Measurements from ENCODE around the gene IL2.

The IL2 gene

DNA sequence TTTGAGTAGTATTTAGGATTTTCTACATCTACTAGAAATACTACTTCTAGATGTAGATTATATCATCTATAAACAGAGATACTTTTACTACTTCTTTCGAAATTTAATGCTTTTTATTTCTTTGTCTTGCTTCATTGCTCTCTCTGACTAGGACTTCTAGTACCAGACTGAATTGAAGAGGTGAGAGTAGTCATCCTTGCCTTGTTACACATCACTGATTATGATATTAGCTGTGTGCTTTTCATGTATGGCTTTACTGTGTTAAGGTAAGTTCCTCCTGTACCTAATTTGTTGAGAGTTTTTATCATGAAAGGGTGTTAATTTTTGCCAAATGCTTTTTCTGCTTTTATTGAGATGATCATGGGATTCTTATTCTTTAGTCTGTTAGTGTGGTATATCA, 19.6 kb upstream of the IL2 start:
- no peaks in the 10 kb centered on the region for H3K9me3 ChIP-seq (ENCODE audit: control insufficient read depth in 1 of 2, low read length in 2 of 2)
- no peaks in the 10 kb centered on the region for H3K4me1 ChIP-seq (ENCODE audit: control insufficient read depth in 1 of 2, insufficient read depth in 2 of 2, low read length in 2 of 2)
- no peak overlapping the region for H3K27ac ChIP-seq (ENCODE audit: low read depth, low read length)
- H3K4me3 ChIP-seq (ENCODE audit: low read depth in 1 of 2, low read length in 2 of 2), result no peak overlapping the region
- no peaks in the 10 kb centered on the region for H3K36me3 ChIP-seq (ENCODE audit: control insufficient read depth in 1 of 2, insufficient read depth in 2 of 2, low read length in 2 of 2)
- H3K27me3 ChIP-seq (ENCODE audit: control insufficient read depth in 1 of 2, insufficient read depth in 2 of 2, low read length in 2 of 2), result no peaks in the 10 kb centered on the region
- no peak overlapping the region for H3K9ac ChIP-seq (ENCODE audit: low read depth in 1 of 2, low read length in 2 of 2)

GRCh38 chr4:122475233-122475632, 18.7 kb upstream of the IL2 start:
- H3K27me3 ChIP-seq (ENCODE audit: control insufficient read depth in 1 of 2, insufficient read depth in 2 of 2, low read length in 2 of 2), result no peaks in the 10 kb centered on the region
- no peak overlapping the region for H3K27ac ChIP-seq (ENCODE audit: low read depth, low read length)
- no peak overlapping the region for H3K4me3 ChIP-seq (ENCODE audit: low read depth in 1 of 2, low read length in 2 of 2)
- H3K4me1 ChIP-seq (ENCODE audit: control insufficient read depth in 1 of 2, insufficient read depth in 2 of 2, low read length in 2 of 2), result no peaks in the 10 kb centered on the region
- no peak overlapping the region for H3K9ac ChIP-seq (ENCODE audit: low read depth in 1 of 2, low read length in 2 of 2)
- H3K36me3 ChIP-seq (ENCODE audit: control insufficient read depth in 1 of 2, insufficient read depth in 2 of 2, low read length in 2 of 2), result no peaks in the 10 kb centered on the region
- H3K9me3 ChIP-seq (ENCODE audit: control insufficient read depth in 1 of 2, low read length in 2 of 2), result no peaks in the 10 kb centered on the region

- no peaks in the 10 kb centered on the region for H3K36me3 ChIP-seq (ENCODE audit: control insufficient read depth in 1 of 2, insufficient read depth in 2 of 2, low read length in 2 of 2)
- no peak overlapping the region for H3K9ac ChIP-seq (ENCODE audit: low read depth in 1 of 2, low read length in 2 of 2)
- no peaks in the 10 kb centered on the region for H3K9me3 ChIP-seq (ENCODE audit: control insufficient read depth in 1 of 2, low read length in 2 of 2)
- no peaks in the 10 kb centered on the region for H3K27me3 ChIP-seq (ENCODE audit: control insufficient read depth in 1 of 2, insufficient read depth in 2 of 2, low read length in 2 of 2)
- H3K27ac ChIP-seq (ENCODE audit: low read depth, low read length), result no peak overlapping the region
- no peaks in the 10 kb centered on the region for H3K4me1 ChIP-seq (ENCODE audit: control insufficient read depth in 1 of 2, insufficient read depth in 2 of 2, low read length in 2 of 2)
- no peak overlapping the region for H3K4me3 ChIP-seq (ENCODE audit: low read depth in 1 of 2, low read length in 2 of 2)
These were observed 12.9 kb upstream of the IL2 start for GRCh38 chr4:122469457-122469856.

DNA sequence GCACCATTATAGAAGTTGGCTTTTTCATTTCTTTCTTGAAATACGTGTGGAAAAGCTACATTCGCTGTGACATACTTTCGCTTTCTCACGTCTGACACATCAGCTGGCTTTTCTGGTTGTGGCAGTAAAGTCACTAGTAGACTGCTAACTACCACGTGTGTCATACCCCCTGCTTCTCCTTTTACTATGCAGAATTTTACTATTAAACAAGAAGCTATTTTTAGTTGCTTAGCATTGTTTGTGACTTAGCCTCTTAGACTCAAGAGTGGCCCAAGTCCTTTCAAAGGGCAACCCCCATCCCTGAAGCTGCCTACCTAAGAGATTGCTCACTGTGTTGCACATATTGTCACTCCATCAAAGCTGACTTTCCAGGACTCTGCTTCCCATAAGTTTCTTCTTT, 2.1 kb upstream of the IL2 start:
- no peaks in the 10 kb centered on the region for H3K4me1 ChIP-seq (ENCODE audit: control insufficient read depth in 1 of 2, insufficient read depth in 2 of 2, low read length in 2 of 2)
- H3K9me3 ChIP-seq (ENCODE audit: control insufficient read depth in 1 of 2, low read length in 2 of 2), result no peaks in the 10 kb centered on the region
- peak overlapping the region in 1 of 2 donors; percentile 21 for H3K9ac ChIP-seq (ENCODE audit: low read depth in 1 of 2, low read length in 2 of 2)
- H3K36me3 ChIP-seq (ENCODE audit: control insufficient read depth in 1 of 2, insufficient read depth in 2 of 2, low read length in 2 of 2), result no peaks in the 10 kb centered on the region
- H3K4me3 ChIP-seq (ENCODE audit: low read depth in 1 of 2, low read length in 2 of 2), result peak overlapping the region; percentile 41 to 50
- no peaks in the 10 kb centered on the region for H3K27me3 ChIP-seq (ENCODE audit: control insufficient read depth in 1 of 2, insufficient read depth in 2 of 2, low read length in 2 of 2)
- H3K27ac ChIP-seq (ENCODE audit: low read depth, low read length), result no peak overlapping the region

DNA sequence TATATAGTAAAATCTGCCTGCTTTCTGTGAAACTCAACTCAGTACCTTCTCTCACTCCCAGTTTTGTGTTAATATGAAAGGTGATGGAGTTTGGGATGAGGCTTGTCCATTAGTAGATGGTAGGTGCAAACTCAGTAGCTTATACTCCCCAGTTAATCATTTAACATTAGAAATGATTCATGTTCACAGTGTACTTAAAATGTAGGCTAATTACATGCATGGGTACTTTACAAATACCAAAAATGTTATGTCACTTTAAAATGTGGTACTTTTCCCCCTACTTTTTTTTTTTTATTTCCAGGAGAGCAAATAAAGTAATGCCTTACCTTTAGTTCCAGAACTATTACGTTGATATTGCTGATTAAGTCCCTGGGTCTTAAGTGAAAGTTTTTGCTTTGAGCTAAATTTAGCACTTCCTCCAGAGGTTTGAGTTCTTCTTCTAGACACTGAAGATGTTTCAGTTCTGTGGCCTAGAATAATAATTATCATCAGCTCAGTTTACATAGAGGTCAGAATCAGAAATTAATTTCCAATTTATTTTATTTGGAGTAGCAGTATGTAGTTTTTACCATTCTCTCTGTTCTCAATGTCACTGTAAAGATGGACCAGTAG, 3.0 kb downstream of the IL2 start:
- H3K4me1 ChIP-seq (ENCODE audit: control insufficient read depth in 1 of 2, insufficient read depth in 2 of 2, low read length in 2 of 2), result no peaks in the 10 kb centered on the region
- H3K9me3 ChIP-seq (ENCODE audit: control insufficient read depth in 1 of 2, low read length in 2 of 2), result no peaks in the 10 kb centered on the region
- H3K27me3 ChIP-seq (ENCODE audit: control insufficient read depth in 1 of 2, insufficient read depth in 2 of 2, low read length in 2 of 2), result no peaks in the 10 kb centered on the region
- no peak overlapping the region for H3K9ac ChIP-seq (ENCODE audit: low read depth in 1 of 2, low read length in 2 of 2)
- no peak overlapping the region for H3K27ac ChIP-seq (ENCODE audit: low read depth, low read length)
- no peaks in the 10 kb centered on the region for H3K36me3 ChIP-seq (ENCODE audit: control insufficient read depth in 1 of 2, insufficient read depth in 2 of 2, low read length in 2 of 2)
- H3K4me3 ChIP-seq (ENCODE audit: low read depth in 1 of 2, low read length in 2 of 2), result no peak overlapping the region

DNA sequence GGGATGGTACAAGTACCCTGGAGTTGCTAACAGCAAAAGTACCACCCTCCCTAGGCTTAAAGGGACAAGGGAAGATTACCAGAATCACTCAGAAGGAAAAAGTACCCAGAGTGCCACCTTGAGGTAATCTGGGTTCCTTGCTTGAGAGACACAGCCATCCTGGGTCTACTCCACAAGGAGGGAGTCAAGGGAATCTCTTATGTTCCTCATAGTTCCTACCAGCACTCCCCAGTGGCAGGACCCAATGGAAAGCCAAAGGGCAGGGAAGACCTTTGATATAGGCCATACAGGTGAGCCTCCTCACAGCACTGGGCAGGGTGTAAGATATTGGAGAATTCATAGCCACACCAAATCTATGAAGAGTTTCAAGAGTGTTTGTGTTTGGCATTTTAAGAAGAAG, 5.7 kb downstream of the IL2 start:
- no peak overlapping the region for H3K4me3 ChIP-seq (ENCODE audit: low read depth in 1 of 2, low read length in 2 of 2)

GRCh38 chr4:122434285-122434684, 22.2 kb downstream of the IL2 start:
- Histone ChIP-seq H3K27me3 (ENCODE audit: control insufficient read depth in 1 of 2, insufficient read depth in 2 of 2, low read length in 2 of 2) (no peaks in the 10 kb centered on the region), H3K9me3 (ENCODE audit: control insufficient read depth in 1 of 2, low read length in 2 of 2) (no peaks in the 10 kb centered on the region), H3K9ac (ENCODE audit: low read depth in 1 of 2, low read length in 2 of 2) (no peak overlapping the region), H3K4me1 (ENCODE audit: control insufficient read depth in 1 of 2, insufficient read depth in 2 of 2, low read length in 2 of 2) (no peaks in the 10 kb centered on the region), H3K36me3 (ENCODE audit: control insufficient read depth in 1 of 2, insufficient read depth in 2 of 2, low read length in 2 of 2) (no peaks in the 10 kb centered on the region), H3K27ac (ENCODE audit: low read depth, low read length) (no peak overlapping the region), H3K4me3 (ENCODE audit: low read depth in 1 of 2, low read length in 2 of 2) (no peak overlapping the region)

More for the DNA sequence above, 5.7 kb downstream of the IL2 start:
- H3K27ac ChIP-seq (ENCODE audit: low read depth, low read length), result no peak overlapping the region
- no peak overlapping the region for H3K9ac ChIP-seq (ENCODE audit: low read depth in 1 of 2, low read length in 2 of 2)
- H3K9me3 ChIP-seq (ENCODE audit: control insufficient read depth in 1 of 2, low read length in 2 of 2), result no peaks in the 10 kb centered on the region
- no peaks in the 10 kb centered on the region for H3K4me1 ChIP-seq (ENCODE audit: control insufficient read depth in 1 of 2, insufficient read depth in 2 of 2, low read length in 2 of 2)
- H3K36me3 ChIP-seq (ENCODE audit: control insufficient read depth in 1 of 2, insufficient read depth in 2 of 2, low read length in 2 of 2), result no peaks in the 10 kb centered on the region
- H3K27me3 ChIP-seq (ENCODE audit: control insufficient read depth in 1 of 2, insufficient read depth in 2 of 2, low read length in 2 of 2), result no peaks in the 10 kb centered on the region

GRCh38 chr4:122431351-122431750, 25.2 kb downstream of the IL2 start:
- Histone ChIP-seq H3K27me3 (ENCODE audit: control insufficient read depth in 1 of 2, insufficient read depth in 2 of 2, low read length in 2 of 2) (no peaks in the 10 kb centered on the region), H3K4me3 (ENCODE audit: low read depth in 1 of 2, low read length in 2 of 2) (no peak overlapping the region), H3K4me1 (ENCODE audit: control insufficient read depth in 1 of 2, insufficient read depth in 2 of 2, low read length in 2 of 2) (no peaks in the 10 kb centered on the region), H3K9me3 (ENCODE audit: control insufficient read depth in 1 of 2, low read length in 2 of 2) (no peaks in the 10 kb centered on the region), H3K36me3 (ENCODE audit: control insufficient read depth in 1 of 2, insufficient read depth in 2 of 2, low read length in 2 of 2) (no peaks in the 10 kb centered on the region), H3K9ac (ENCODE audit: low read depth in 1 of 2, low read length in 2 of 2) (no peak overlapping the region), H3K27ac (ENCODE audit: low read depth, low read length) (no peak overlapping the region)

- no peak overlapping the region for H3K4me3 ChIP-seq (ENCODE audit: low read depth in 1 of 2, low read length in 2 of 2)
These were observed 33.3 kb downstream of the IL2 start for GRCh38 chr4:122423246-122423645.

GRCh38 chr4:122412547-122412946, 44.0 kb downstream of the IL2 start:
- H3K36me3 ChIP-seq (ENCODE audit: control insufficient read depth in 1 of 2, insufficient read depth in 2 of 2, low read length in 2 of 2), result no peaks in the 10 kb centered on the region
- H3K27me3 ChIP-seq (ENCODE audit: control insufficient read depth in 1 of 2, insufficient read depth in 2 of 2, low read length in 2 of 2), result no peaks in the 10 kb centered on the region
- H3K4me3 ChIP-seq (ENCODE audit: low read depth in 1 of 2, low read length in 2 of 2), result no peak overlapping the region
- no peak overlapping the region for H3K9ac ChIP-seq (ENCODE audit: low read depth in 1 of 2, low read length in 2 of 2)
- H3K9me3 ChIP-seq (ENCODE audit: control insufficient read depth in 1 of 2, low read length in 2 of 2), result no peaks in the 10 kb centered on the region
- no peaks in the 10 kb centered on the region for H3K4me1 ChIP-seq (ENCODE audit: control insufficient read depth in 1 of 2, insufficient read depth in 2 of 2, low read length in 2 of 2)
- H3K27ac ChIP-seq (ENCODE audit: low read depth, low read length), result no peak overlapping the region

More at GRCh38 chr4:122423246-122423645, 33.3 kb downstream of the IL2 start:
- no peaks in the 10 kb centered on the region for H3K4me1 ChIP-seq (ENCODE audit: control insufficient read depth in 1 of 2, insufficient read depth in 2 of 2, low read length in 2 of 2)
- H3K27ac ChIP-seq (ENCODE audit: low read depth, low read length), result no peak overlapping the region
- no peaks in the 10 kb centered on the region for H3K36me3 ChIP-seq (ENCODE audit: control insufficient read depth in 1 of 2, insufficient read depth in 2 of 2, low read length in 2 of 2)
- no peaks in the 10 kb centered on the region for H3K27me3 ChIP-seq (ENCODE audit: control insufficient read depth in 1 of 2, insufficient read depth in 2 of 2, low read length in 2 of 2)
- no peaks in the 10 kb centered on the region for H3K9me3 ChIP-seq (ENCODE audit: control insufficient read depth in 1 of 2, low read length in 2 of 2)
- H3K9ac ChIP-seq (ENCODE audit: low read depth in 1 of 2, low read length in 2 of 2), result no peak overlapping the region

GRCh38 chr4:122403861-122404260, 52.7 kb downstream of the IL2 start:
- no peak overlapping the region for H3K9ac ChIP-seq (ENCODE audit: low read depth in 1 of 2, low read length in 2 of 2)
- H3K27me3 ChIP-seq (ENCODE audit: control insufficient read depth in 1 of 2, insufficient read depth in 2 of 2, low read length in 2 of 2), result no peaks in the 10 kb centered on the region
- no peaks in the 10 kb centered on the region for H3K4me1 ChIP-seq (ENCODE audit: control insufficient read depth in 1 of 2, insufficient read depth in 2 of 2, low read length in 2 of 2)
- no peaks in the 10 kb centered on the region for H3K36me3 ChIP-seq (ENCODE audit: control insufficient read depth in 1 of 2, insufficient read depth in 2 of 2, low read length in 2 of 2)
- no peaks in the 10 kb centered on the region for H3K9me3 ChIP-seq (ENCODE audit: control insufficient read depth in 1 of 2, low read length in 2 of 2)
- H3K27ac ChIP-seq (ENCODE audit: low read depth, low read length), result no peak overlapping the region
- H3K4me3 ChIP-seq (ENCODE audit: low read depth in 1 of 2, low read length in 2 of 2), result no peak overlapping the region
